Mucosa of rectum (tissue), 2 donors: ENCODE results near the gene OLFM3.

Experiments used
- H3K27ac ChIP-seq, 2 donors: one replicate each; pipeline ENCODE4 v1.7.0; 2013; ENCODE audit warnings: inconsistent platforms in 2 of 2, low read depth in 2 of 2, low read length in 2 of 2
- H3K27me3 ChIP-seq, 2 donors: one replicate each; pipeline ENCODE4 v1.7.0; 2013; ENCODE audit warnings: low read length in 2 of 2; ENCODE audit not compliant: control insufficient read depth in 2 of 2, insufficient read depth in 2 of 2
- H3K36me3 ChIP-seq, 2 donors: one replicate each; pipeline ENCODE4 v1.7.0; 2013; ENCODE audit warnings: low read length in 2 of 2; ENCODE audit not compliant: control insufficient read depth in 2 of 2, insufficient read depth in 2 of 2
- H3K4me1 ChIP-seq, 2 donors: one replicate each; pipeline ENCODE4 v1.7.0; 2013; ENCODE audit warnings: low read length in 2 of 2, mild to moderate bottlenecking in 1 of 2; ENCODE audit not compliant: control insufficient read depth in 2 of 2, insufficient read depth in 2 of 2
- H3K4me3 ChIP-seq, 2 donors: one replicate each; pipeline ENCODE4 v1.7.0; 2013; ENCODE audit warnings: low read length in 2 of 2
- H3K9ac ChIP-seq, 2 donors: one replicate each; pipeline ENCODE4 v1.7.0; 2013; ENCODE audit warnings: low read length in 2 of 2, low read depth in 1 of 2, mild to moderate bottlenecking in 1 of 2
- H3K9me3 ChIP-seq, 2 donors: one replicate each; pipeline ENCODE4 v1.7.0; 2013; ENCODE audit warnings: low read length in 2 of 2; ENCODE audit not compliant: control insufficient read depth in 2 of 2
- donor health status: healthy.
- donor health status: Normal muscosa, but diverticular disease.

The OLFM3 gene

DNA sequence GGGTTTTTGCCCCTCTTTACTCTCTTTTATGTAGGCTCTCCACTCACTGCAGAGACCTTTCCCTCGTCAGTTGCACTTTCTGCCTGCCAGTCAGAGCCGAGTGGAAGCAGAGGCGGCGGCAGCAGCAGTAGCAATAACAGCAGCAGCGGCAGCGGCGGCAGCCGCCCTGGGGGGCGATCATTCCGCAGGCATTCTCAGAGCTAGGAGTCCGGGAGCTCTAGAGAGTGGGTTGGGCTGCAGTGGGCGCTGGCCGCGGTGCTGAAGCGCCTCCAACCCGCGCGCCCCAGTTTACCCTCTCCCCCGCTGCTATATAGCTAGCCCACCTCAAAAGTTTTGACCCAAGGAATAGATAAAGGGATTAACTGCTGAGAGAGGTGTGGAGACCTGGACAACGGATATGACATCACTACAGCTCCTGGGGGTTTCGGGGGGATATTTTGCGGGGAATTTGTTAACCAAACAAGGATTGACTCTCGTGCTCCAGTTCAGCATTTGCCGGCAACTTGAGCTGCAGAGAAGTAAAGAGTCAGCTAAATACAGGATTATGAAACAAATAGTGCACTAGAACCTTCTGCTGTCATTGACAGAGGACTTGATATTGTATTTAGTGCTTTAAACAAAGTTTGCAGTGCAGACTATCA lies at the start of gene OLFM3:
Gene OLFM3, minus strand, starts transcription at position 102 of the 641 bp plus-strand sequence.
- Histone ChIP-seq H3K9ac (no peak within 1 kb of the TSS), H3K27me3 (no peaks in the 10 kb centered on the region), H3K36me3 (no peaks in the 10 kb centered on the region), H3K4me3 (no peak within 1 kb of the TSS), H3K4me1 (no peaks in the 10 kb centered on the region), H3K9me3 (no peaks in the 10 kb centered on the region), H3K27ac (no peak within 1 kb of the TSS)

DNA sequence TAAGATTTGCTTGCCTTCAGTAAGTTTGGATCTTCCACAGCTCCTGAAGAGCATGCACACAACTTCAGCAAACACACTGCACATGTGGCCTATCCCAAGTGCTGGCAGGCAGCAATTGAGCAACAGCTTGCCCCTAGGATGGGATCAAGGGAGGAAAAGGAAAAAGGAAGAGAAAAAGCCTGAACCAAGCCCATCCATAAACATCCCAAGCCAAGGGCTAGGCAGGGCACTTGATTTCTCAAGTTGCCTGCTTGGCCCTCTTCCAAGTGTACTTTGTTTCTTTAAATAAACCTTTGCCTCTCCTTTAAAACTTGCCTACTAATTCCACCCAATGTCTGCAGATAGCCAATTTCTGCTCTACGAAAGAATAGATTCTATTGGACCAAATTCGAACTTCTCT lies 49.0 kb upstream of the OLFM3 start:
- Histone ChIP-seq H3K36me3 (no peaks in the 10 kb centered on the region), H3K4me1 (peaks cover 6 to 8% of the 10 kb centered on the region in 2 donors), H3K9ac (no peak overlapping the region), H3K27ac (peak overlapping the region; percentile 46 to 58), H3K9me3 (no peaks in the 10 kb centered on the region), H3K4me3 (no peak overlapping the region), H3K27me3 (no peaks in the 10 kb centered on the region)

DNA sequence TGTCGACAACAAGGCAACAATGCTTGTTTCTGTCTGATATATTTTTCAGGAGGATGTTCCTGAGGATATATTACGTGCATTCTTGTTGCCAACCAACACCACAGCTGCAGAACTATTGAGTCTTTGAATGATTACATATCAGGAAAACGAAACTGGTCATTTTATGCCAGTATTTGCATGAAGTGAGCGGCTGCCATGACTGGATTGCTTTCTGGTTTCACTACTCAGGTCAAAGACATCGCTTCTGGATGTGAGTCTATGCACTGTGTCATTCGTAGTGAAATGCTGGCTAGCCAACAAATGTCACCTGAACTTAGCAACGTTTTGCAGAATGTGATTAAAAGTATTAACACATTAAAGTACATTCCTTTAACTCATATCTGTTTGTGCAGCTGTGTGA lies 35.8 kb upstream of the OLFM3 start:
- H3K9me3 ChIP-seq = no peaks in the 10 kb centered on the region
- no peaks in the 10 kb centered on the region for H3K36me3 ChIP-seq
- H3K4me1 ChIP-seq = no peaks in the 10 kb centered on the region
- no peaks in the 10 kb centered on the region for H3K27me3 ChIP-seq
- H3K9ac ChIP-seq = no peak overlapping the region
- no peak overlapping the region for H3K27ac ChIP-seq
- H3K4me3 ChIP-seq = no peak overlapping the region

DNA sequence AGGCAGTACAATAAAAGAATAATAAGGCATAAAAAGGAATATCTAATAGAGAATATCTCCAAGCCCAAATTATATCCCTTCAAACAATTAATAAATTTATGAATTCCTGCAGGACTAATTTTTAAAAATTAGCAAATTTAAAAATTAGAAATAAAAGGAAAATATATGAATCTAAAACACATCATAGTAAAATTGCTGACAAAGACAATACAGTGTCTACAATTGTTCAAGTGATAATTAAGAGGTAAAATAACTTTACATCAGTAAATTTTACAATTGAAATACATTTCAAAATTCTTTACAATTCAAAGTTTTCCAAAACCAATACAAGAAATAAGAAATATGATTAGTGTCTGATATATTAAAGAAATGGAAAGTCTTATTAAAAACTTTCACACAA lies 22.8 kb upstream of the OLFM3 start:
- Histone ChIP-seq H3K4me1 (no peaks in the 10 kb centered on the region), H3K9me3 (no peaks in the 10 kb centered on the region), H3K4me3 (no peak overlapping the region), H3K27me3 (no peaks in the 10 kb centered on the region), H3K36me3 (no peaks in the 10 kb centered on the region), H3K27ac (no peak overlapping the region), H3K9ac (no peak overlapping the region)

DNA sequence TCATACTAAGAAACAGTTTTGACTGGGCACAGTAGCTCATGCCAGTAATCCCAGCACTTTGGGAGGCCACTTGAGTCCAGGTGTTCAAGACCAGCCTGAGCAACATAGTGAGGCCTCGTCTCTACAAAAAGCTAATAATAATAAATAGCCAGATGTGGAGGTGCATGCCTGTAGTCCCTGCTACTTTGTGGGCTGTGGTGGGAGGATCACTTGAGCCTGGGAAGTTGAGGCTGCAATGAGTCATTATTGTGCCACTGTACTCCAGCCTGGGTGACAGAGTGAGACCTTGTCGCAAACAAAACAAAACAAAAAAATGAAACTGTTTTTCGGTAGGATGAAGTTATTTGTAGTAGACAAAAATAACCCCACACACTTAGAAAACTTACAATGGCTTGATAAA lies 19.0 kb upstream of the OLFM3 start:
- no peak overlapping the region for H3K4me3 ChIP-seq
- H3K27me3 ChIP-seq = no peaks in the 10 kb centered on the region
- H3K27ac ChIP-seq = no peak overlapping the region
- H3K9ac ChIP-seq = no peak overlapping the region
- H3K9me3 ChIP-seq = no peaks in the 10 kb centered on the region
- no peaks in the 10 kb centered on the region for H3K4me1 ChIP-seq
- no peaks in the 10 kb centered on the region for H3K36me3 ChIP-seq

DNA sequence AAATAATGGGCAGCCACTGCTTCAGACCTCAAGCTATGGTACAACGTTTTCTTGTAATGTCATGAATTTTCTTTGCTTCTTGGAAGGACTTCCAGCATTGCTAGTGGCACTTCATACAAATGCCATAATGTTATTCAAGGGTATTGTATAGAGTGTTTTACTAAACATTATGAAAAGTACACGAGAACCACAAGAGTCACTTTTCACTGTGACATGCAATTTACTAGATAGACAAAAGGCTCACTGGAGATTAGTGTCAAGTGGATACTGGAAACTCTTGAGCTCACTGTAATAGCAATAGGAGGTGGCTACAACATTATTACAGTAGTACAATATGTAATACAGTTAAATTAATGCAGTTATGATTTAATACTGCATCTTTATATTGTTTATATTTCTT lies 5.3 kb upstream of the OLFM3 start:
- Histone ChIP-seq H3K9ac (no peak overlapping the region), H3K27me3 (no peaks in the 10 kb centered on the region), H3K36me3 (no peaks in the 10 kb centered on the region), H3K4me1 (no peaks in the 10 kb centered on the region), H3K9me3 (no peaks in the 10 kb centered on the region), H3K27ac (no peak overlapping the region), H3K4me3 (no peak overlapping the region)

DNA sequence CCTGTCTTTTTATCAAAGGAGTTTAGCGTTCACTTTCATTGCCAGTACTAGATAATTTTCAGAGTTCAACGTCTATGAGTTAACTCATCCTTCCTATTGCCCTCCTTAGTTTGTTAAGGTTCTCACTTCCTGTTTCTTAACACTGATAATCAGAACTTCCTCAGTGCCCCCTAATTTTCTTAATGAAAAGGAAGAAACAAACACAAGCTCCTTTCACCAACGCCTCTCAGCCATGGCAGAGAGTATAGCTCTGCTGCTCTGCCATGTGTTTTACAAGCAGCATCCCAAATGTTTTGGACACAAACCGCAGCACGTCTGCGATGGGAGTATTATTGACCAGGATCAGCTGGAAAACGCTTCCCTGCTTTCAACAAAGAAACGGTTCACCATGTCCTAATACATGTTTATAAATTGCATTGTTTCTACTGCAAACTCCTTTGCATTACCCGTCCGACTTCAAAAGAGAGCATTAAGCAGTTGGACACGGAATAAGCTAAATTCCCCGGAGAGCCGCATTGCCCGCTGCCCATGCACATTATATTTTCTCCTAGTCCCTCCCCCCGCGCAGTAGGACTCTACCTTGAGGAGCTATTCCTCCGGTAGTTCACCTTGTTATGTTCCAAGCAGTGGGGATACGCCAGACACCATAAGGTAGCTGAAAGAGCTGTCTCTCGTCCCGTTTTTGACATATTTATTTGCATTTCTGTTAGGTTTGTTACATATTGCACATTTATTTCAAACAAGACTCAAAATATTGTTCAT lies 561 bp downstream of the OLFM3 start:
- H3K27me3 ChIP-seq = no peaks in the 10 kb centered on the region
- no peaks in the 10 kb centered on the region for H3K4me1 ChIP-seq
- no peak overlapping the region for H3K9ac ChIP-seq
- no peak overlapping the region for H3K4me3 ChIP-seq
- H3K9me3 ChIP-seq = no peaks in the 10 kb centered on the region
- no peak overlapping the region for H3K27ac ChIP-seq
- no peaks in the 10 kb centered on the region for H3K36me3 ChIP-seq

- no peaks in the 10 kb centered on the region for H3K36me3 ChIP-seq
- no peaks in the 10 kb centered on the region for H3K9me3 ChIP-seq
- H3K27me3 ChIP-seq = no peaks in the 10 kb centered on the region
- no peak overlapping the region for H3K4me3 ChIP-seq
- H3K4me1 ChIP-seq = no peaks in the 10 kb centered on the region
- no peak overlapping the region for H3K9ac ChIP-seq
- H3K27ac ChIP-seq = no peak overlapping the region
Measured at GRCh38 chr1:101993710-101994109, 3.0 kb downstream of the OLFM3 start.

GRCh38 chr1:101992821-101993575 lies 3.7 kb downstream of the OLFM3 start:
- Histone ChIP-seq H3K4me3 (no peak overlapping the region), H3K27ac (no peak overlapping the region), H3K9ac (no peak overlapping the region), H3K9me3 (no peaks in the 10 kb centered on the region), H3K4me1 (no peaks in the 10 kb centered on the region), H3K27me3 (no peaks in the 10 kb centered on the region), H3K36me3 (no peaks in the 10 kb centered on the region)

GRCh38 chr1:101980974-101981373 lies 15.8 kb downstream of the OLFM3 start:
- no peaks in the 10 kb centered on the region for H3K27me3 ChIP-seq
- no peak overlapping the region for H3K4me3 ChIP-seq
- H3K27ac ChIP-seq = no peak overlapping the region
- H3K4me1 ChIP-seq = no peaks in the 10 kb centered on the region
- no peaks in the 10 kb centered on the region for H3K9me3 ChIP-seq
- H3K9ac ChIP-seq = no peak overlapping the region
- H3K36me3 ChIP-seq = no peaks in the 10 kb centered on the region
